ENCODE data around the gene AKAP8L. TPM values are rescaled to one million over a fixed set of nuclear protein-coding genes. Genes with fewer than 3 reads are reported as not detected.
A peak's percentile ranks its signal among the peaks of the same experiment; 100 is the strongest.

AKAP8L gene
- total RNA-seq, 4 donors from 2014 or later: 112 to 329 (median 172) TPM

DNA sequence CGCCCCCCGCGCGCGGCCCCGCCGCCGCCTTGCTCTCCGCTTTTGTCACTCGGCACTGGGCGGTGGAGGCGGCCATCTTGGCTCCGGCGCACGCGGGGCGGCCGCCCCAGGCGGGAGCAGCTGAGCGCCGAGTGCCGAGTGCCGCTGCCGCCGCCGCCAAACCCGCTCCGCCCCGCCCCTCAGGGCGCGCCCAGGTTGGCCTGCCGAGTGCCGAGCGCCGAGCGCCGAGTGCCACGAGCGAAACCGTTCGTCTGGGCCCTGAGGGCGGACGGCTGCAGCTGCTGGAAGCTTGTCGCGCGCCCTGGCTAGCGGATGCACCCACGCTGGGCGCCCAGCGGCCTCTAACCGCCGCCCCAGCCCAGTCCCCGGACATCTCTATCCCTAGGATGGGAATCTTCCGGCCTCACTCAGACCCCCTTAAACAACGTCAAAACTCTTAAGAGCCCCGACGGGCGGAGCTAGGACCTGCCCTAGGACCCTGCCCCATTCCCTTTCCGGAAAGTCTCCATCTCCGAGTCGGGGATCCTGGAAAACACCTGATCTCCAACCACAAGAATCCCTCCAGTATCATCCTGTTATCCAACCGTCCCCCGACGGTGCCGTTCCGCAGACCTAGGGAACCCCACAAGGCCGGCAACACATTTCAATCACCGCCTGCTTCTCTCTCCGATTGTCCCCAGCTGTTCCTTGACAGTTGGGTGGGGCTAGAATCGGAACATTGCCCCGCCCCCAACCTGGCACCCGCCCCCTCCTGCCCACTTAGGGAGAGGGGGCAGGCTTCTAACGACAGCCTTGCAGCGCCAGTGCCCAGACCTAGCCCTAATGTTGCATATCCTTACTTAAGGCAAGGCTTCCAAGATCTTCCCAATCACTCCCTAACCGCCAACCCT lies 14.1 kb upstream of the AKAP8L start:
- peak; percentile 49 to 65 (median 56) for TF ChIP-seq POLR2AphosphoS5 (IDR thresholded peaks at IDR 0.05)
- no peak for TF ChIP-seq POLR2A (IDR thresholded peaks at IDR 0.05)
- peak; percentile 94 for DNase-seq

GRCh38 chr19:15432018-15432494 lies 13.3 kb upstream of the AKAP8L start:
- peak overlapping the region; percentile 60 to 81 (median 76) for H3K27ac ChIP-seq

More for the DNA sequence above, 14.1 kb upstream of the AKAP8L start:
- Histone ChIP-seq H3K4me3 (peak overlapping the region; percentile 72 to 90 (median 84)), H3K27ac (peak overlapping the region; percentile 89 to 99 (median 96)), H3K36me3 (peaks cover 0 to 3% (median under 1%) of the 10 kb centered on the region in 4 donors), H3K27me3 (no peaks in the 10 kb centered on the region), H3K4me1 (peaks cover 16 to 33% (median 24%) of the 10 kb centered on the region in 4 donors), H3K9me3 (no peaks in the 10 kb centered on the region)
- in situ Hi-C loops (cut with MboI; ENCODE audit: low pct_ligation_motif_present in 1 of 4, low pct_unique_long_range_greater_than_20kb in 1 of 4, low sequenced_read_pairs in 3 of 4) (loop anchor here in 1 of 4 donors (25.0 kb wide), 1 partner anchor 171 kb away; no protein-coding TSS in a partner anchor), intact Hi-C loops (cut with DNase I; ENCODE audit: low total_unique reads) (no loop called here)
- WGBS, 2 donors (ENCODE audit: low coverage in 1 of 2): 0% methylated on average over 28 of the region's 75 CpGs; no CpG with 5 or more reads in 1 of the 2 donors

DNA sequence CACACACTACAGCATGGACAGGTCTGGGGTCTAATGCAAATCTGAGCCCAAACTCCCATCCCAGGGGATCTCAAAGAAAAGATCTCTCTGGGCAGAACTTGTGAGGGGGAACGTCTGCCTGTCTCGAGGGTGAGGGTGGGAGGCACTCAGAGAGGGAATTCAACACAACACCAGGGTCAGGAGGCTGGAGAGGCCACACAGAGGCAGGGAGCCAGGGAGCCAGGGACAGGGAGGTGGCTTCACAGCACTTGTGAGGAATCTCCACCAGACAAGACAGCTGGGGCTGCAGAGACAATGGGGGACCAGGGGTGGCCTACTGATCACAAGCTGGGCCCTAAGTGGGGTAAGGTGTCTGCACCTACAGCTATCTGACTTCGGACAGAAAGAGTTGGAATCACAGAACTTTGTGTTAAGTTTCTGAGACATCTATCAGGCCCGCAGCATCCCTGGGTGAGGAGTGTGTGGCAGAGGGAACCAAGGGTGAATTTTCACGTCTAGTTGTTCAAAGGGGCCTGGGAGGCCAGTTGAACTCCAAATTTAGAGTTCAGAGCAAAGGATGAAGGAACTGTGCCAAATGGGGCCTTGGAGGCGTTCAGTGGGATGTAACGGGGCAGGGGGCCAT lies 12.7 kb upstream of the AKAP8L start:
- no peak for TF ChIP-seq POLR2AphosphoS5 (IDR thresholded peaks at IDR 0.05)
- TF ChIP-seq CTCF (IDR thresholded peaks at IDR 0.05): no peak
- TF ChIP-seq POLR2A (IDR thresholded peaks at IDR 0.05): no peak
- TF ChIP-seq EP300 (IDR thresholded peaks at IDR 0.05; ENCODE audit: low read depth): no peak
- Histone ChIP-seq H3K36me3 (peaks cover 0 to 9% (median 4%) of the 10 kb centered on the region in 4 donors), H3K4me1 (peaks cover 16 to 30% (median 24%) of the 10 kb centered on the region in 4 donors), H3K9me3 (no peaks in the 10 kb centered on the region), H3K27ac (peak overlapping the region; percentile 60 to 81 (median 76)), H3K4me3 (peak overlapping the region; percentile 71 to 98 (median 94)), H3K27me3 (no peaks in the 10 kb centered on the region)
- DNase-seq: no peak
- 18 to 20% methylated on average over 2 to 7 of the region's 7 CpGs for WGBS, 2 donors (ENCODE audit: low coverage in 1 of 2)
- in situ Hi-C loops (cut with MboI; ENCODE audit: low pct_ligation_motif_present in 1 of 4, low pct_unique_long_range_greater_than_20kb in 1 of 4, low sequenced_read_pairs in 3 of 4): loop anchor here in 1 of 4 donors (25.0 kb wide), 1 partner anchor 169 kb away; no protein-coding TSS in a partner anchor
- intact Hi-C loops (cut with DNase I; ENCODE audit: low total_unique reads): no loop called here

More at GRCh38 chr19:15432018-15432494, 13.3 kb upstream of the AKAP8L start:
- DNase-seq: no peak
- in situ Hi-C loops (cut with MboI; ENCODE audit: low pct_ligation_motif_present in 1 of 4, low pct_unique_long_range_greater_than_20kb in 1 of 4, low sequenced_read_pairs in 3 of 4) (loop anchor here in 1 of 4 donors (25.0 kb wide), 1 partner anchor 170 kb away; no protein-coding TSS in a partner anchor), intact Hi-C loops (cut with DNase I; ENCODE audit: low total_unique reads) (no loop called here)
- TF ChIP-seq CTCF (IDR thresholded peaks at IDR 0.05) (no peak), POLR2A (IDR thresholded peaks at IDR 0.05) (no peak), POLR2AphosphoS5 (IDR thresholded peaks at IDR 0.05) (no peak), EP300 (IDR thresholded peaks at IDR 0.05; ENCODE audit: low read depth) (no peak)
- H3K36me3 ChIP-seq: peaks cover 0 to 7% (median 2%) of the 10 kb centered on the region in 4 donors
- H3K4me1 ChIP-seq: peaks cover 16 to 30% (median 24%) of the 10 kb centered on the region in 4 donors
- 1% methylated on average over 28 of the region's 44 CpGs; no CpG with 5 or more reads in 1 of the 2 donors for WGBS, 2 donors (ENCODE audit: low coverage in 1 of 2)
- peak overlapping the region; percentile 71 to 98 (median 94) for H3K4me3 ChIP-seq
- no peaks in the 10 kb centered on the region for H3K9me3 ChIP-seq
- no peaks in the 10 kb centered on the region for H3K27me3 ChIP-seq

- DNase-seq: no peak
- peak overlapping the region in 1 of 4 donors; percentile 98 for H3K4me3 ChIP-seq
- peaks cover 16 to 30% (median 24%) of the 10 kb centered on the region in 4 donors for H3K4me1 ChIP-seq
- no peaks in the 10 kb centered on the region for H3K27me3 ChIP-seq
- intact Hi-C loops (cut with DNase I; ENCODE audit: low total_unique reads) (no loop called here), in situ Hi-C loops (cut with MboI; ENCODE audit: low pct_ligation_motif_present in 1 of 4, low pct_unique_long_range_greater_than_20kb in 1 of 4, low sequenced_read_pairs in 3 of 4) (loop anchor here in 1 of 4 donors (25.0 kb wide), 1 partner anchor 168 kb away; no protein-coding TSS in a partner anchor)
- H3K9me3 ChIP-seq: no peaks in the 10 kb centered on the region
- peaks cover 0 to 11% (median 4%) of the 10 kb centered on the region in 4 donors for H3K36me3 ChIP-seq
- 92% methylated on average over 10 of the region's 10 CpGs; no CpG with 5 or more reads in 1 of the 2 donors for WGBS, 2 donors (ENCODE audit: low coverage in 1 of 2)
- H3K27ac ChIP-seq: no peak overlapping the region
- TF ChIP-seq EP300 (IDR thresholded peaks at IDR 0.05; ENCODE audit: low read depth): no peak
- no peak for TF ChIP-seq POLR2A (IDR thresholded peaks at IDR 0.05)
- TF ChIP-seq CTCF (IDR thresholded peaks at IDR 0.05): no peak
- no peak for TF ChIP-seq POLR2AphosphoS5 (IDR thresholded peaks at IDR 0.05)
These were observed 11.8 kb upstream of the AKAP8L start for GRCh38 chr19:15430526-15431120.

Measured in transverse colon (tissue), 4 donors.